ENCODE measurements around the gene SLC12A7. TPM values are rescaled to one million over a fixed set of nuclear protein-coding genes. Genes with fewer than 3 reads are reported as not detected.

The SLC12A7 gene
- total RNA-seq, 1 donor from 2014 or later, result 30.5 TPM

DNA sequence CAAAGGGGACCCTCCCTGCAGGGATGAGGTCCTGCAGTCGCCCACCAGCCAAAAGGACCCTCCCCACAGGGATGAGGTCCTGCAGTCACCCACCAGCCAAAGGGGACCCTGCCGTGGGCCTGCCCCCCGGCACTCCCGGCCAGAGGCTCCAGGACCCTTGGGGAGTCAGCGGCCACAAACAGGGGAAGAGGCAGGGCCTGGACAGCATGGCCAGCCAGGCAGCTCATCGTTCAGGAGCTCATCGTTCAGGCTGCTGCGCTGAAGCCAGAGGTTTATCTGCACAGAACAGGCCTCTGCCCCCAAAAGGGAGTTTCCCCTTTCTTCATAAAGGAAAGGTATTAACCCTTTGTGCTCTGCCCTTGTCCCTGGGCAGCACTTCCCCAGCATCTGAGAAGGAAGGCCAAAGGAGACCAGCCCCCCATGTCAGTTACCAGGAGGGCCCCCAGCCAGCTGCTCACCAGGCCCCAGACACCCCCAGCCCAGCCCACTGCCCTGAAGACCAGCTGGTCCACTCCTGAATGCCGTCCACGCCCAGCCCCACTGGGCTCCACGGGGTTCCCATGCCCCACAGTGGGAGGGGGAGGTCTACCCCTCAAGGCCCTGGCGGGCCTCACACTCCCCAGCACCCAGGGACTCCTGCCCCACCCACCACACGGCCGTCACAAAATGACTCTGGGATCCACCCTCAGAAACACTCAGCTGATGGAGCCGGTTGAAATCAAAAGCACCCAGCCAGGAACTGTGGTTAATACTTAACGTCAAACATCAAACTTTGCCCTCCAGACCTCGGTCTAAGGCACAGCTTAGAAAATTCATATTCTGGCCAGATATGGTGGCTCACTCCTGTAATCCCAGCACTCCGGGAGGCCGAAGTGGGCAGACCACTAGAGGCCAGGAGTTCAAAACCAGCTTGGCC, 6.3 kb downstream of the SLC12A7 start:
- DNase-seq (ENCODE audit: low read depth) (no peak), FAIRE-seq (no peak)
- no peak overlapping the region for H3K4me3 Mint-ChIP-seq (ENCODE audit: unreplicated experiment)
- no peaks in the 10 kb centered on the region for H3K79me2 ChIP-seq (ENCODE audit: insufficient read depth, low read length)
- peaks cover 12% of the 10 kb centered on the region for H4K20me1 ChIP-seq (ENCODE audit: insufficient read depth, low read length)
- no peak overlapping the region for H3K9ac ChIP-seq (ENCODE audit: low read length)
- H3K36me3 Mint-ChIP-seq (ENCODE audit: low read depth, unreplicated experiment), result peaks cover 3% of the 10 kb centered on the region
- no peaks in the 10 kb centered on the region for H3K4me1 ChIP-seq (ENCODE audit: insufficient read depth, low read length)
- no peak overlapping the region for H3K4me2 ChIP-seq (ENCODE audit: low read length)
- TF ChIP-seq EZH2 (IDR thresholded peaks at IDR 0.05; ENCODE audit: insufficient read depth, low read length), result no peak
- TF ChIP-seq, protein P1, sequence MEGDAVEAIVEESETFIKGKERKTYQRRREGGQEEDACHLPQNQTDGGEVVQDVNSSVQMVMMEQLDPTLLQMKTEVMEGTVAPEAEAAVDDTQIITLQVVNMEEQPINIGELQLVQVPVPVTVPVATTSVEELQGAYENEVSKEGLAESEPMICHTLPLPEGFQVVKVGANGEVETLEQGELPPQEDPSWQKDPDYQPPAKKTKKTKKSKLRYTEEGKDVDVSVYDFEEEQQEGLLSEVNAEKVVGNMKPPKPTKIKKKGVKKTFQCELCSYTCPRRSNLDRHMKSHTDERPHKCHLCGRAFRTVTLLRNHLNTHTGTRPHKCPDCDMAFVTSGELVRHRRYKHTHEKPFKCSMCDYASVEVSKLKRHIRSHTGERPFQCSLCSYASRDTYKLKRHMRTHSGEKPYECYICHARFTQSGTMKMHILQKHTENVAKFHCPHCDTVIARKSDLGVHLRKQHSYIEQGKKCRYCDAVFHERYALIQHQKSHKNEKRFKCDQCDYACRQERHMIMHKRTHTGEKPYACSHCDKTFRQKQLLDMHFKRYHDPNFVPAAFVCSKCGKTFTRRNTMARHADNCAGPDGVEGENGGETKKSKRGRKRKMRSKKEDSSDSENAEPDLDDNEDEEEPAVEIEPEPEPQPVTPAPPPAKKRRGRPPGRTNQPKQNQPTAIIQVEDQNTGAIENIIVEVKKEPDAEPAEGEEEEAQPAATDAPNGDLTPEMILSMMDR (IDR thresholded peaks at IDR 0.05; ENCODE audit: insufficient read depth, low read depth, low read length), result no peak
- no peaks in the 10 kb centered on the region for H3K9me3 ChIP-seq (ENCODE audit: insufficient read depth, low read depth, low read length)
- H2AFZ ChIP-seq (ENCODE audit: low read depth, low read length), result no peak overlapping the region
- no peak overlapping the region for H3K27ac Mint-ChIP-seq (ENCODE audit: unreplicated experiment)
- H3K27me3 Mint-ChIP-seq (ENCODE audit: low read depth, unreplicated experiment), result no peaks in the 10 kb centered on the region
- H3K36me3 ChIP-seq (ENCODE audit: insufficient read depth, low read length), result no peaks in the 10 kb centered on the region
- peaks cover 12% of the 10 kb centered on the region for H3K4me1 Mint-ChIP-seq (ENCODE audit: low read depth, unreplicated experiment)
- H3K27ac ChIP-seq (ENCODE audit: low read depth, low read length), result no peak overlapping the region
- peaks cover 5% of the 10 kb centered on the region for H3K27me3 ChIP-seq (ENCODE audit: insufficient read depth, low read length)
- no peak overlapping the region for H3K4me3 ChIP-seq (ENCODE audit: insufficient read depth, low read depth, low read length)
- no peaks in the 10 kb centered on the region for H3K9me3 Mint-ChIP-seq (ENCODE audit: unreplicated experiment)

GRCh38 chr5:1104327-1105006, 7.4 kb downstream of the SLC12A7 start:
- FAIRE-seq (no peak), DNase-seq (ENCODE audit: low read depth) (no peak)

More at GRCh38 chr5:1104327-1105006, 7.4 kb downstream of the SLC12A7 start:
- Mint-ChIP-seq H3K4me1 (ENCODE audit: low read depth, unreplicated experiment) (peaks cover 20% of the 10 kb centered on the region), H3K36me3 (ENCODE audit: low read depth, unreplicated experiment) (peaks cover 3% of the 10 kb centered on the region), H3K27ac (ENCODE audit: unreplicated experiment) (no peak overlapping the region), H3K4me3 (ENCODE audit: unreplicated experiment) (no peak overlapping the region), H3K9me3 (ENCODE audit: unreplicated experiment) (no peaks in the 10 kb centered on the region), H3K27me3 (ENCODE audit: low read depth, unreplicated experiment) (no peaks in the 10 kb centered on the region)
- Histone ChIP-seq H4K20me1 (ENCODE audit: insufficient read depth, low read length) (peaks cover 12% of the 10 kb centered on the region), H3K36me3 (ENCODE audit: insufficient read depth, low read length) (no peaks in the 10 kb centered on the region), H2AFZ (ENCODE audit: low read depth, low read length) (no peak overlapping the region), H3K9ac (ENCODE audit: low read length) (no peak overlapping the region), H3K79me2 (ENCODE audit: insufficient read depth, low read length) (no peaks in the 10 kb centered on the region), H3K9me3 (ENCODE audit: insufficient read depth, low read depth, low read length) (no peaks in the 10 kb centered on the region), H3K27me3 (ENCODE audit: insufficient read depth, low read length) (peaks cover 4% of the 10 kb centered on the region), H3K27ac (ENCODE audit: low read depth, low read length) (no peak overlapping the region), H3K4me1 (ENCODE audit: insufficient read depth, low read length) (no peaks in the 10 kb centered on the region), H3K4me3 (ENCODE audit: insufficient read depth, low read depth, low read length) (no peak overlapping the region), H3K4me2 (ENCODE audit: low read length) (no peak overlapping the region)
- no peak for TF ChIP-seq EZH2 (IDR thresholded peaks at IDR 0.05; ENCODE audit: insufficient read depth, low read length)
- TF ChIP-seq, protein P1 (IDR thresholded peaks at IDR 0.05; ENCODE audit: insufficient read depth, low read depth, low read length), result no peak

Data from astrocyte (in vitro differentiated cells and primary cell).